Neuronal stem cell (in vitro differentiated cells): ENCODE measurements around the gene TBC1D7.

Source experiments
- DNase-seq: peaks from one replicate; pipeline ENCODE4 v3.0.0-alpha.2; 2013; ENCODE audit warnings: low spot score
- H2AFZ ChIP-seq: one replicate; pipeline ENCODE4 v1.6.1; 2013; ENCODE audit warnings: mild to moderate bottlenecking, low read length, inconsistent platforms
- H2AK5ac ChIP-seq: 2 replicates; pipeline ENCODE4 v1.6.1; 2013; ENCODE audit warnings: low read depth, mild to moderate bottlenecking, inconsistent platforms, low read length, moderate library complexity, mixed read lengths
- H2BK120ac ChIP-seq: 2 replicates; pipeline ENCODE4 v1.6.1; 2013; ENCODE audit warnings: low read depth, mild to moderate bottlenecking, inconsistent platforms, low read length, moderate library complexity, mixed read lengths
- H2BK12ac ChIP-seq: one replicate; pipeline ENCODE4 v1.6.1; 2013; ENCODE audit warnings: low read length, inconsistent platforms
- H2BK15ac ChIP-seq: 2 replicates; pipeline ENCODE4 v1.6.1; 2013; ENCODE audit warnings: mild to moderate bottlenecking, low read length, inconsistent platforms, mixed read lengths
- H2BK5ac ChIP-seq: one replicate; pipeline ENCODE4 v1.6.1; 2013; ENCODE audit warnings: inconsistent platforms, mild to moderate bottlenecking, low read length, moderate library complexity
- H3K14ac ChIP-seq: one replicate; pipeline ENCODE4 v1.6.1; 2013; ENCODE audit warnings: low read length, inconsistent platforms
- H3K18ac ChIP-seq: 2 replicates; pipeline ENCODE4 v1.6.1; 2013; ENCODE audit warnings: low read length, inconsistent platforms
- H3K23ac ChIP-seq: 2 replicates; pipeline ENCODE4 v1.6.1; 2013; ENCODE audit warnings: low read depth, mild to moderate bottlenecking, mixed read lengths, low read length, inconsistent platforms; ENCODE audit not compliant: poor library complexity
- H3K27ac ChIP-seq: replicated peaks from 3 replicates; pipeline ENCODE4 v1.5.1; 2013; ENCODE audit warnings: low read length, inconsistent platforms
- H3K27me3 ChIP-seq, 3 experiments: 2 replicates each; pipeline ENCODE4 v1.6.1; 2013; ENCODE audit warnings: low read length in 3 of 3, mild to moderate bottlenecking in 2 of 3, inconsistent platforms in 1 of 3, low read depth in 1 of 3, mixed read lengths in 1 of 3, moderate library complexity in 1 of 3; ENCODE audit not compliant: control insufficient read depth in 3 of 3, insufficient read depth in 3 of 3
- H3K36me3 ChIP-seq, 2 donors: replicated peaks in 1 of 2; 2 replicates each; pipeline ENCODE4 v1.6.1; 2013; ENCODE audit warnings: low read length in 2 of 2; ENCODE audit not compliant: control insufficient read depth in 2 of 2, insufficient read depth in 2 of 2
- H3K4ac ChIP-seq: 2 replicates; pipeline ENCODE4 v1.6.1; 2013; ENCODE audit warnings: inconsistent platforms, mild to moderate bottlenecking, low read length, moderate library complexity
- H3K4me1 ChIP-seq, 2 donors: 1 replicate in 1 of 2; 2 replicates in 1 of 2; pipeline ENCODE4 v1.6.1; 2013; ENCODE audit warnings: low read length in 2 of 2, low read depth in 1 of 2; ENCODE audit not compliant: control insufficient read depth in 2 of 2, insufficient read depth in 1 of 2
- H3K4me2 ChIP-seq: one replicate; pipeline ENCODE4 v1.6.1; 2013; ENCODE audit warnings: mild to moderate bottlenecking, low read length, inconsistent platforms; ENCODE audit not compliant: insufficient read depth, poor library complexity, severe bottlenecking
- H3K4me3 ChIP-seq, 2 donors: 2 replicates each; pipeline ENCODE4 v1.5.1; 2013; ENCODE audit warnings: low read length in 2 of 2, mild to moderate bottlenecking in 2 of 2, inconsistent platforms in 1 of 2, moderate library complexity in 1 of 2
- H3K79me1 ChIP-seq: one replicate; pipeline ENCODE4 v1.6.1; 2013; ENCODE audit warnings: low read depth, mild to moderate bottlenecking, inconsistent platforms, low read length, moderate library complexity
- H3K9ac ChIP-seq: one replicate; pipeline ENCODE4 v1.6.1; 2013; ENCODE audit warnings: mild to moderate bottlenecking, low read depth, low read length, inconsistent platforms; ENCODE audit not compliant: poor library complexity
- H3K9me3 ChIP-seq, 2 donors: replicated peaks in 1 of 2; 2 replicates each; pipeline versions ENCODE3 to v1.6.1; 2013; ENCODE audit warnings: low read length in 2 of 2, mild to moderate bottlenecking in 2 of 2, inconsistent platforms in 1 of 2, low read depth in 1 of 2, mixed read lengths in 1 of 2, moderate library complexity in 1 of 2; ENCODE audit not compliant: control insufficient read depth in 2 of 2, insufficient read depth in 1 of 2
- H4K8ac ChIP-seq: one replicate; pipeline ENCODE4 v1.6.1; 2013; ENCODE audit warnings: low read depth, mild to moderate bottlenecking, inconsistent platforms, low read length, moderate library complexity
- H4K91ac ChIP-seq: one replicate; pipeline ENCODE4 v1.6.1; 2013; ENCODE audit warnings: low read length, low read depth, mild to moderate bottlenecking, inconsistent platforms; ENCODE audit not compliant: poor library complexity
- WGBS, 2 donors: extraction: QIAGEN DNeasy Blood & Tissue Kit; methylation state at CpG; one replicate each; pipeline ENCODE4 v1.1.7; 2013; ENCODE audit warnings: missing lambda C conversion rate in 2 of 2, mixed read lengths in 1 of 2; ENCODE audit not compliant: insufficient read length in 2 of 2, insufficient replicate concordance in 1 of 2; ENCODE audit errors: extremely low coverage in 2 of 2; 5-methylcytosine and 5-hydroxymethylcytosine counted together

TBC1D7 gene

GRCh38 chr6:13308332-13308731 lies 20.0 kb downstream of the TBC1D7 start:
- Histone ChIP-seq H3K27me3 (no peaks in the 10 kb centered on the region), H3K36me3 (peaks cover 26 to 94% of the 10 kb centered on the region in 2 donors), H2BK15ac (no peak overlapping the region), H3K23ac (no peak overlapping the region), H4K8ac (no peak overlapping the region), H2AFZ (no peak overlapping the region), H3K9me3 (no peaks in the 10 kb centered on the region), H3K4me1 (no peaks in the 10 kb centered on the region), H3K18ac (no peak overlapping the region), H2AK5ac (no peak overlapping the region), H3K79me1 (peaks cover 1% of the 10 kb centered on the region), H4K91ac (no peak overlapping the region), H3K14ac (no peak overlapping the region), H3K4ac (no peak overlapping the region), H3K27ac (no peak overlapping the region), H2BK120ac (no peak overlapping the region), H2BK5ac (no peak overlapping the region), H3K4me3 (no peak overlapping the region), H3K4me2 (no peak overlapping the region), H3K9ac (no peak overlapping the region), H2BK12ac (no peak overlapping the region)
- no CpG with 5 or more reads among the region's 1 CpG for WGBS, 2 donors
- DNase-seq, result no peak

DNA sequence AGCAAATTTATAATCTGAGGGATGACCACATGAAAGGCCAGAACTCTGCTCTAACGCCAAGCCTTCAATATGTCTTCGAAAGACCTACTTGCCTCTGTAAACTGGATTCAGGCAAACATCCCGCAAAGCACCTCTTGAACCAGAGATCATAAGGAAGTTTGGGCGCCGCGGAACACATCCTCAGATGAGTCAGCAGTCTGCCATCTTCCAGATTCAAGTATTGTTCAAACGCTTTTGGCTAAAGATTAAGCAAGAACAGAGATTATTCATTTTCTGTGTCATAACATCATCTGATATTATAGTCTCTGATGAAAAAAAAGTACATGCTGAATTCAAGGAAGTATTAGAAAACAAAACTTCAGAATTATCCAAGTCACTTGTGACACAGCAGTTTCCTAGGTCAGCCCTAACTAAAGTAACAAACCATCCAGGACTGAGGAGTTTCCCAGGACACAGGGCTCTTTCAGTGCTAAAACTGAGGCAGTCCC lies 20.8 kb downstream of the TBC1D7 start:
- no CpG with 5 or more reads among the region's 7 CpGs for WGBS, 2 donors
- no peak overlapping the region for H3K4ac ChIP-seq
- no peak overlapping the region for H3K23ac ChIP-seq
- no peak overlapping the region for H3K9ac ChIP-seq
- no peak overlapping the region for H2BK15ac ChIP-seq
- H4K91ac ChIP-seq, result no peak overlapping the region
- H4K8ac ChIP-seq, result no peak overlapping the region
- H3K4me2 ChIP-seq, result no peak overlapping the region
- no peak overlapping the region for H2BK12ac ChIP-seq
- no peak overlapping the region for H2BK120ac ChIP-seq
- no peaks in the 10 kb centered on the region for H3K27me3 ChIP-seq
- no peak overlapping the region for H2AK5ac ChIP-seq
- peaks cover 32 to 94% of the 10 kb centered on the region in 2 donors for H3K36me3 ChIP-seq
- no peak overlapping the region for H2BK5ac ChIP-seq
- H3K4me1 ChIP-seq, result no peaks in the 10 kb centered on the region
- H3K27ac ChIP-seq, result no peak overlapping the region
- no peak for DNase-seq
- no peak overlapping the region for H3K4me3 ChIP-seq
- H3K79me1 ChIP-seq, result peaks cover 1% of the 10 kb centered on the region
- no peak overlapping the region for H2AFZ ChIP-seq
- H3K14ac ChIP-seq, result no peak overlapping the region
- H3K9me3 ChIP-seq, result no peaks in the 10 kb centered on the region
- no peak overlapping the region for H3K18ac ChIP-seq

DNA sequence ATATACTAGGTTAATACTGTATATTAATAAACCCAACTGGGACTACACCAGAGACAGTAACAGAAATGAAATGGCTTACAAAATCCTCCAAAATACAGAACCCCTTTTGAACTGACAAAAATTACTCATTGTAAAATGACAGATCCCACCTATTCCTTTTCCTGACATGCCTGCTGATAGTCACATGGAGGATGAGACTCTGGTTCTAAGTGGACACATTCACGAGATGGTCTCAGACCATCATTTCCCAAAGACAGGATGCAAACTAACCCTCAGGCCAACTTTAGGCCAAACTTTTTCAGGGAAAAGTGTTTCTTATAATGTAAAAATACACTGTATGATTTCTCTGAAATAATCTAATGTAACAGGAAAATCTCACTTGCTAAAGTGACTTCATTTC lies 22.5 kb downstream of the TBC1D7 start:
- H2BK120ac ChIP-seq, result no peak overlapping the region
- no peak overlapping the region for H4K8ac ChIP-seq
- no peak overlapping the region for H3K14ac ChIP-seq
- H3K27ac ChIP-seq, result no peak overlapping the region
- H3K18ac ChIP-seq, result no peak overlapping the region
- no peak overlapping the region for H2BK12ac ChIP-seq
- no peak overlapping the region for H2BK5ac ChIP-seq
- H3K4me3 ChIP-seq, result no peak overlapping the region
- peaks cover 1% of the 10 kb centered on the region for H3K79me1 ChIP-seq
- H3K9me3 ChIP-seq, result no peaks in the 10 kb centered on the region
- no peak overlapping the region for H3K4ac ChIP-seq
- H2AK5ac ChIP-seq, result no peak overlapping the region
- H3K9ac ChIP-seq, result no peak overlapping the region
- H4K91ac ChIP-seq, result no peak overlapping the region
- H2BK15ac ChIP-seq, result no peak overlapping the region
- H3K23ac ChIP-seq, result no peak overlapping the region
- H3K4me2 ChIP-seq, result no peak overlapping the region
- peaks cover 37 to 98% of the 10 kb centered on the region in 2 donors for H3K36me3 ChIP-seq
- no peak for DNase-seq
- H3K27me3 ChIP-seq, result no peaks in the 10 kb centered on the region
- H2AFZ ChIP-seq, result no peak overlapping the region
- no peaks in the 10 kb centered on the region for H3K4me1 ChIP-seq
- WGBS, 2 donors, result no CpG with 5 or more reads among the region's 1 CpG

DNA sequence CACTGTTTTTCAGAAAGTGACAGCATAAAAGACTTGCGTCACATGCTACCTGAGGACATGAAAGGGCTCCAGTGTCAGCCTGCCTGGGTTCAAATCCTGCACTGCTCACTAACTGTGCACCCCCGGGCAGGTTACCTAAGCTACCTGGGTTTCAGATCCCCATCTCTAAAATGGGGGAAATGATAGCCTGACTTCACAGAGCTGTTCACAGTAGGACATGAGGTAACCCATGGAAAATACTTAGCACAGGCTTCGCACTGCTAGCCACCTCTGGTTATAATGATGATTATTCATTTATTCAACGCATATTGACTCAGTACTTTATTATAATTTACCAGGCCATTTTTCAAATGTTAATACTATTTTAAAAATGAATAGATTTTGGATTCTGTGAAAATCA lies 23.0 kb downstream of the TBC1D7 start:
- Histone ChIP-seq H3K4ac (no peak overlapping the region), H3K9me3 (no peaks in the 10 kb centered on the region), H2BK5ac (no peak overlapping the region), H3K4me3 (no peak overlapping the region), H3K27ac (no peak overlapping the region), H2BK120ac (no peak overlapping the region), H2AK5ac (no peak overlapping the region), H3K27me3 (no peaks in the 10 kb centered on the region), H3K36me3 (peaks cover 40 to 99% of the 10 kb centered on the region in 2 donors), H3K9ac (no peak overlapping the region), H3K4me2 (no peak overlapping the region), H3K23ac (no peak overlapping the region), H3K4me1 (no peaks in the 10 kb centered on the region), H2BK12ac (no peak overlapping the region), H3K14ac (no peak overlapping the region), H4K91ac (no peak overlapping the region), H3K18ac (no peak overlapping the region), H3K79me1 (peaks cover 1% of the 10 kb centered on the region), H2AFZ (no peak overlapping the region), H2BK15ac (no peak overlapping the region), H4K8ac (no peak overlapping the region)
- WGBS, 2 donors, result no CpG with 5 or more reads among the region's 4 CpGs
- no peak for DNase-seq
